Activated naive CD4-positive, alpha-beta T cell treated with anti-CD3 and anti-CD28 coated beads, Interleukin-2, amount 50 U/mL, for 24 hours (primary cell): ENCODE data around the gene VTI1A.
"Not testable (repeated sequence)": the region's sequence is repeated elsewhere in the genome, so short reads cannot be mapped to it uniquely, and the experiment has no call there.

Experiments used
- H3K27ac Mint-ChIP-seq: one replicate; pipeline ENCODE4 v1.8.0; 2021; ENCODE audit warnings: mild to moderate bottlenecking, mixed read lengths
- H3K27me3 Mint-ChIP-seq: one replicate; pipeline ENCODE4 v1.8.0; 2021; ENCODE audit warnings: mixed read lengths
- H3K36me3 Mint-ChIP-seq: one replicate; pipeline ENCODE4 v1.8.0; 2021; ENCODE audit warnings: mixed read lengths
- H3K4me1 Mint-ChIP-seq: one replicate; pipeline ENCODE4 v1.8.0; 2021; ENCODE audit warnings: mixed read lengths
- H3K4me3 Mint-ChIP-seq: one replicate; pipeline ENCODE4 v1.8.0; 2021; ENCODE audit warnings: mild to moderate bottlenecking, mixed read lengths
- H3K9me3 Mint-ChIP-seq: one replicate; pipeline ENCODE4 v1.8.0; 2021; ENCODE audit warnings: mixed read lengths

Gene VTI1A

DNA sequence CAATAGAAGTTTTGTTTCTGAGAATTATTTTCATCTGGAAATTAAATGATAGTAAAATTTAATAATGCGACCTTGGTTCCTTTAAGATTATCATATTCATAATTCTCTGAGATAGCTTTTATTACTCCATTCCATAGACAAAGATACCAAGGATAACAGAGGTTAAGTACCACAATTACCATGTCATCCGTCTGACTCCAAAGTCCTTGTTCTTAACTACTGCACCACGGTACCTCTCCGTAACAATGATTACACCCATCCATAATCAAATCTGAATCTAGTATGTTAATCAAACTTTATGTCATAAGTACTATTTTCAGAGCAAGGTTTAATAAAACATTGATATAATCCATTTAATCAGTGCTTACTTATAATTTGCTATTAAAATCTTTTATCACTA lies 8.7 kb upstream of the VTI1A start:
- H3K4me3 Mint-ChIP-seq, result no peak overlapping the region

DNA sequence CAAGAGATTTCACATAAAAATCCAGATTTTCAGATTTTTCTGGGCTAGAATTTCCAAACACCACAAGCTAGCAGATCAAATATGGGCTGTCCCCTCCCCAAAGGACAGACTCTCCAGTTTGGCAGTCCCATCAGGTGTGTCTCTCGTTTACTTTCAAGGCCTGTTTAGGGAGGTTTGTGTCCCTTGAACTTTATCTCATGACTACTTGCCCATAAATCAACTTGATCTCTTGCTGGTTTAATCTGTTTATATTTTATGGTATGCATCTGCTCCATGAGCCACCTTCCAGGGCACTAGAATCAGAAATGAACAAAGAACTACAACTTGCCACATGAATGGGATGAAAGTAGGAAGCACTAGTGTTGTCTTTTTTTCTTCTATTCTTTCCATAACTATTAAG lies 5.5 kb upstream of the VTI1A start:
- H3K36me3 Mint-ChIP-seq, result peaks cover 17% of the 10 kb centered on the region
- no peaks in the 10 kb centered on the region for H3K9me3 Mint-ChIP-seq
- peaks cover 50% of the 10 kb centered on the region for H3K4me1 Mint-ChIP-seq
- no peak overlapping the region for H3K4me3 Mint-ChIP-seq
- H3K27me3 Mint-ChIP-seq, result no peaks in the 10 kb centered on the region
- H3K27ac Mint-ChIP-seq, result peak overlapping the region; percentile 56

More for the DNA sequence above, 8.7 kb upstream of the VTI1A start:
- no peaks in the 10 kb centered on the region for H3K9me3 Mint-ChIP-seq
- no peak overlapping the region for H3K27ac Mint-ChIP-seq
- H3K4me1 Mint-ChIP-seq, result peaks cover 27% of the 10 kb centered on the region
- H3K36me3 Mint-ChIP-seq, result peaks cover 14% of the 10 kb centered on the region
- H3K27me3 Mint-ChIP-seq, result no peaks in the 10 kb centered on the region

GRCh38 chr10:112442063-112442462 lies 5.0 kb upstream of the VTI1A start:
- Mint-ChIP-seq H3K4me3 (peak overlapping the region; percentile 1), H3K9me3 (no peaks in the 10 kb centered on the region), H3K36me3 (peaks cover 17% of the 10 kb centered on the region), H3K27me3 (no peaks in the 10 kb centered on the region), H3K4me1 (peaks cover 50% of the 10 kb centered on the region), H3K27ac (peak overlapping the region; percentile 25)

- peaks cover 71% of the 10 kb centered on the region for H3K4me1 Mint-ChIP-seq
- H3K27ac Mint-ChIP-seq, result peak overlapping the region; percentile 97
- H3K9me3 Mint-ChIP-seq, result no peaks in the 10 kb centered on the region
- H3K27me3 Mint-ChIP-seq, result no peaks in the 10 kb centered on the region
- H3K36me3 Mint-ChIP-seq, result peaks cover 17% of the 10 kb centered on the region
- H3K4me3 Mint-ChIP-seq, result peak overlapping the region; percentile 96
Observed at GRCh38 chr10:112446055-112446854, 760 bp upstream of the VTI1A start.

- H3K9me3 Mint-ChIP-seq, result no peaks in the 10 kb centered on the region
- H3K36me3 Mint-ChIP-seq, result peaks cover 12% of the 10 kb centered on the region
Observed at GRCh38 chr10:112447620-112447928, 559 bp downstream of the VTI1A start.

GRCh38 chr10:112448888-112449287 lies 1.9 kb downstream of the VTI1A start:
- peaks cover 15% of the 10 kb centered on the region for H3K36me3 Mint-ChIP-seq
- peak overlapping the region; percentile 96 for H3K4me3 Mint-ChIP-seq
- no peaks in the 10 kb centered on the region for H3K27me3 Mint-ChIP-seq
- no peaks in the 10 kb centered on the region for H3K9me3 Mint-ChIP-seq
- H3K4me1 Mint-ChIP-seq, result peaks cover 58% of the 10 kb centered on the region
- peak overlapping the region; percentile 62 for H3K27ac Mint-ChIP-seq

More at GRCh38 chr10:112447620-112447928, 559 bp downstream of the VTI1A start:
- no peaks in the 10 kb centered on the region for H3K27me3 Mint-ChIP-seq
- peak overlapping the region; percentile 97 for H3K27ac Mint-ChIP-seq
- H3K4me1 Mint-ChIP-seq, result peaks cover 61% of the 10 kb centered on the region
- H3K4me3 Mint-ChIP-seq, result peak overlapping the region; percentile 96

GRCh38 chr10:112454910-112455779 lies 8.1 kb downstream of the VTI1A start:
- H3K27me3 Mint-ChIP-seq, result no peaks in the 10 kb centered on the region
- H3K4me1 Mint-ChIP-seq, result peaks cover 54% of the 10 kb centered on the region
- H3K36me3 Mint-ChIP-seq, result peaks cover 9% of the 10 kb centered on the region
- H3K27ac Mint-ChIP-seq, result peak overlapping the region; percentile 98
- peak overlapping the region; percentile 68 for H3K4me3 Mint-ChIP-seq
- no peaks in the 10 kb centered on the region for H3K9me3 Mint-ChIP-seq

DNA sequence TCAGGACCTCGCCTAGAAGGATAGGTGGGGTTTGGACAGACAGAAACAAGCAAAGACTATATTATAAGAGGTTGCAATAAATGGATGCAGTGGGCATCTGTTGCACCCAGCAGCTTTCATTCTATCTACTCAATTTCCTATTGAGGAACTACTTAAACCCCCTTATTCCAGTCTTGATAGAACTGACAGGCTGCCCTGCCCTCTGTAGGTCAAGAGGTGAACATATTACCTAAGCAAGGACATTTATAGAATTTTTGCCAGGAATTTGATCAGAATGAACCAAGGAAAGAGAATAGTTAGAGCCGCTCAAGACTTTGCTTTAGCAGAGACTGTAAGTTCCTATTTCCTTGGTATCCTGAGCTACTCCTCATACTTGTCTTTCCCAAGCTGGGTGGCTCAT lies 9.5 kb downstream of the VTI1A start:
- H3K4me1 Mint-ChIP-seq, result peaks cover 46% of the 10 kb centered on the region
- H3K27ac Mint-ChIP-seq, result no peak overlapping the region
- H3K36me3 Mint-ChIP-seq, result peaks cover 12% of the 10 kb centered on the region
- no peak overlapping the region for H3K4me3 Mint-ChIP-seq
- no peaks in the 10 kb centered on the region for H3K9me3 Mint-ChIP-seq
- no peaks in the 10 kb centered on the region for H3K27me3 Mint-ChIP-seq

DNA sequence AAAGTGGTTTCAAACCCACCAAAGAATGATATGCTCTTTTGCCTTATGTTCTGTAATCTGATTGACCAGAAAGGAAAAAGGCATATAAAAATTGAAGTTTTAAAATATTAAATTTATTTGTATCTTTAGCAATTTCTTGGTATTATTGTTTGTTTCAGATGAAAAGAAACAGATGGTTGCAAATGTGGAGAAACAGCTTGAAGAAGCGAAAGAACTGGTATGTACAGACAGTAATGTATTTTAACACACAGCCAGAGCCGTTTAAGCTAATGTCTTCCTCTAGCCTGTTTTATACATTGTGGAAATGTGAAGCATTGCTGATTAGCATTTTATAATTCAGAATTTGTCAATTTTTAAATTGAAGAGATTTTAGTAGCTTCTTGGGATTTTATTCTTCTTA lies 13.4 kb downstream of the VTI1A start:
- Mint-ChIP-seq H3K4me3 (no peak overlapping the region), H3K27ac (peak overlapping the region; percentile 55)

GRCh38 chr10:112461029-112461887 lies 14.2 kb downstream of the VTI1A start:
- Mint-ChIP-seq H3K27ac (peak overlapping the region; percentile 98), H3K4me3 (peak overlapping the region; percentile 53), H3K36me3 (peaks cover 17% of the 10 kb centered on the region), H3K4me1 (peaks cover 31% of the 10 kb centered on the region), H3K27me3 (no peaks in the 10 kb centered on the region), H3K9me3 (no peaks in the 10 kb centered on the region)

More for the DNA sequence above, 13.4 kb downstream of the VTI1A start:
- peaks cover 17% of the 10 kb centered on the region for H3K36me3 Mint-ChIP-seq
- no peaks in the 10 kb centered on the region for H3K9me3 Mint-ChIP-seq
- H3K27me3 Mint-ChIP-seq, result no peaks in the 10 kb centered on the region
- H3K4me1 Mint-ChIP-seq, result peaks cover 40% of the 10 kb centered on the region

- peaks cover 15% of the 10 kb centered on the region for H3K36me3 Mint-ChIP-seq
Observed at GRCh38 chr10:112464074-112464473, 17.1 kb downstream of the VTI1A start.

DNA sequence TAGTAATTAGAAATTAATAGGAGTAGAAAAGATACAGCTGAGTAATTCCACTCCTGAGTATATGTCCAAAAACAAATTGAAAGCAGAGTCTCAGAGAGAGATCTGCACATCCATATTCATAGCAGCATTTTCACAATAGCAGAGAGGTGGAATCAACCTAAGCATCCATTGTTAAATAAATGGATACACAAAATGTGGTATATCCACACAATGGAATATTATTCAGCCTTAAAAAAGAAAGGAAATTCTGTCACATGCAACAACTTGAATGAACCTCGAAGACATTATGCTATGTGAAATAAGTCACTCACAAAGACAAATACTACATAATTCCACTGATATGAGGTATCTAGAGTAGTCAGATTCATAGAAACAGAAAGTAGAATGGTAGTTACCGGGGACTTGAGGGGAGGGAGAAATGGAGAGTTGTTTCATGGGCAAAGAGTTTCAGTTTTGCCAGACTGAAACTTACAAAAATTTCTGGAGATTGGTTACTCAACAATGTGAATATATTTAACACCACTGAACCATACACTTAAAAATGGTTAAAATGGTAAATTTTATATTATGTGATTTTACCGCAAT lies 18.4 kb downstream of the VTI1A start:
- no peaks in the 10 kb centered on the region for H3K27me3 Mint-ChIP-seq
- no peak overlapping the region for H3K4me3 Mint-ChIP-seq
- H3K36me3 Mint-ChIP-seq, result peaks cover 15% of the 10 kb centered on the region
- peaks cover 20% of the 10 kb centered on the region for H3K4me1 Mint-ChIP-seq
- H3K9me3 Mint-ChIP-seq, result no peaks in the 10 kb centered on the region
- no peak overlapping the region for H3K27ac Mint-ChIP-seq

More at GRCh38 chr10:112464074-112464473, 17.1 kb downstream of the VTI1A start:
- H3K4me3 Mint-ChIP-seq, H3K9me3 Mint-ChIP-seq, H3K27me3 Mint-ChIP-seq, H3K27ac Mint-ChIP-seq: not testable (repeated sequence)
- peaks cover 18% of the 10 kb centered on the region for H3K4me1 Mint-ChIP-seq

DNA sequence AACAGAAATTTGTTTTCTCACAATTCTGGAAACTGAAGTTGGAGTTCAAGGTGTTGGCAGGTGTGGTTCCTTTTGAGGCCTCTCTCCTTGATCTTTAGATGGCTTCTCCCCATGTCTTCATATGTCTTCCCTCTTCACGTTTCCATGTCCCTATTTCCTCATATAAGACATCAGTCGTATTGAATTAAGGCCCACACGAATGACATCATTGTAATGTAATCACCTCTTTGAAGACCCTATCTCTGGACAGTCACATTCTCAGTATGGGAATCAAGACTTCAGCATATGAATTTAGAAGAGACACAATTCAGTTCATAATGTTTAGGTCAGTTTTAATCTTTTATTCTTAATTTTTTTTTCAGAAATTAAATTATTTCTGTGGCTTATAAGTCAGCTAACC lies 19.8 kb downstream of the VTI1A start:
- H3K36me3 Mint-ChIP-seq, result peaks cover 10% of the 10 kb centered on the region
- no peak overlapping the region for H3K27ac Mint-ChIP-seq
- no peaks in the 10 kb centered on the region for H3K27me3 Mint-ChIP-seq
- peaks cover 19% of the 10 kb centered on the region for H3K4me1 Mint-ChIP-seq
- no peaks in the 10 kb centered on the region for H3K9me3 Mint-ChIP-seq
- H3K4me3 Mint-ChIP-seq, result no peak overlapping the region

GRCh38 chr10:112467541-112468075 lies 20.6 kb downstream of the VTI1A start:
- Mint-ChIP-seq H3K9me3 (no peaks in the 10 kb centered on the region), H3K36me3 (peaks cover 11% of the 10 kb centered on the region), H3K4me1 (peaks cover 20% of the 10 kb centered on the region), H3K27ac (no peak overlapping the region), H3K4me3 (no peak overlapping the region), H3K27me3 (no peaks in the 10 kb centered on the region)
